GM23248 (cell line): ENCODE measurements around the gene MYBPC3.

Experiments used
- EZH2 ChIP-seq: fragments of 200-600 bp; sonication (generic); IDR thresholded peaks from 2 replicates; pipeline ENCODE4 v1.6.1; 2018; ENCODE audit warnings: antibody characterized with exemption, mild to moderate bottlenecking; ENCODE audit not compliant: insufficient read depth, poor library complexity, severe bottlenecking
- EZH2phosphoT487 ChIP-seq: fragments of 200-600 bp; sonication (generic); IDR thresholded peaks from 2 replicates; pipeline ENCODE4 v1.6.1; 2018; ENCODE audit warnings: antibody characterized with exemption, moderate library complexity, mild to moderate bottlenecking, low read depth; ENCODE audit not compliant: insufficient read depth

DNA sequence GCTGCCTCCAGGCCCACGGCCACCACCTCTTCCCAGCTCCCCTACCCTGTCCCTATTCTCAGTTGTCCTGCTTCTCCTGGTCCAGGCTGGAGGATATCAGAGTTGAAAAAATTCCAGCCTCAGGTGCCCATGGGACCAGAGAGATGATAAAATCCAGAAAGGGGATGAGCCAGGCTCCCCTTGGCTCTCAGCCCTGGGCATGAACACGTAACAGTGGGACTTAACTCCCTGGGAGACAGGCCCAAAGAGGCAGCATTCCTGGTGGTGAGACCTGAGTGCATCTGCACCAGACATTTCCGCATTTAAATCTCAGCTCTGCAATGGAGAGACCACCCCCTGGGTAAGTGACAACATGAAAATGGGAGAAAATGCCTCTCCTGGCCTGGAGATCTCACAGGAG, 45.5 kb upstream of the MYBPC3 start:
- TF ChIP-seq EZH2phosphoT487 (no peak), EZH2 (no peak)
